Ureter (tissue), 1 donor: ENCODE measurements around the gene AGXT. TPM values are rescaled to one million over a fixed set of nuclear protein-coding genes. Genes with fewer than 3 reads are reported as not detected.

Experiments used
- DNase-seq: peaks from one replicate; pipeline ENCODE4 v3.0.0-alpha.2; 2020; ENCODE audit warnings: low spot score
- total RNA-seq: library from RNA; stranded (reverse); gene quantifications from one replicate; pipeline ENCODE4 v1.2.4, GENCODE V29; 2023
- donor health status: DM: yes; HTN: yes; CAD: no.

AGXT gene
- total RNA-seq, 1 donor from 2014 or later, result 0.31 TPM

GRCh38 chr2:240898108-240898730, 29.6 kb downstream of the AGXT start:
- DNase-seq, result peak; percentile 78

GRCh38 chr2:240898731-240899467, 30.3 kb downstream of the AGXT start:
- no peak for DNase-seq

GRCh38 chr2:240899468-240899865, 30.8 kb downstream of the AGXT start:
- DNase-seq, result no peak

DNA sequence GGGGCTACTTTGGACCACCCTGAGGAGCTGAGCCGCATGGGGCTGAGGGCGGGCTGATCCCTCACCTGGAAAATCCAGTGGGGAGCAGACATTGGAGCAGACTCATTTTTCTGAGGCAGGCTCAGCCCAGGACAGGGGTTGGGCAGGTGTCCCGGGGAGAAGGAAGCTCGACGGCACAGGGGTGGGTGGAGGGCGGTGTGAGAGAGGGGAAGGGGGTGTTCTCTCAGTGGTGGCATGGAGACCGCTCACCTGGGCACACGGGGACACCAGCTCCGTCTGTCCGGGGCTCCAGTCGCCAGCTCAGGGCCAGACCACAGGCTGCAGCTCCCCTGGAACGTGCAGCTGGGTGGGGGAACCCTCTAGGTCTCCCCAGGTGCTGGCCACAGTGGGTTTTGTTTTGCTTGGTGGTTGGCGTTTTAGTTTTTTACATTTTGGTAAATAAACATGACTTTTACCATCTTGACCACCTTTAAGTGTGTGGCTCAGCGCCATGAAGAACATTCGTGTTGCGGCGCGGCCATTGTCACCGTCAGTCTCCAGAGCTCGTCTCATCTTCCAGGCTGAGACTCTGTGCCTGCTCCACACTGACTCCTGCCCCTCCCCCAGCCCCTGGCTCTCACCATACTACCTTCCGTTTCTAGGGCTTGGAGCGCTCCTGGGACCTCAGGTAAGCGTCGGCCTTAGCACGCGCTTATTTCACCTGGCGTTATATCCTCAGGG, 31.7 kb downstream of the AGXT start:
- no peak for DNase-seq

- DNase-seq, result no peak
Observed at GRCh38 chr2:240901986-240902614, 33.5 kb downstream of the AGXT start.

- DNase-seq, result no peak
Observed at GRCh38 chr2:240902615-240903041, 34.0 kb downstream of the AGXT start.

- no peak for DNase-seq
Observed at GRCh38 chr2:240903191-240904060, 34.8 kb downstream of the AGXT start.

DNA sequence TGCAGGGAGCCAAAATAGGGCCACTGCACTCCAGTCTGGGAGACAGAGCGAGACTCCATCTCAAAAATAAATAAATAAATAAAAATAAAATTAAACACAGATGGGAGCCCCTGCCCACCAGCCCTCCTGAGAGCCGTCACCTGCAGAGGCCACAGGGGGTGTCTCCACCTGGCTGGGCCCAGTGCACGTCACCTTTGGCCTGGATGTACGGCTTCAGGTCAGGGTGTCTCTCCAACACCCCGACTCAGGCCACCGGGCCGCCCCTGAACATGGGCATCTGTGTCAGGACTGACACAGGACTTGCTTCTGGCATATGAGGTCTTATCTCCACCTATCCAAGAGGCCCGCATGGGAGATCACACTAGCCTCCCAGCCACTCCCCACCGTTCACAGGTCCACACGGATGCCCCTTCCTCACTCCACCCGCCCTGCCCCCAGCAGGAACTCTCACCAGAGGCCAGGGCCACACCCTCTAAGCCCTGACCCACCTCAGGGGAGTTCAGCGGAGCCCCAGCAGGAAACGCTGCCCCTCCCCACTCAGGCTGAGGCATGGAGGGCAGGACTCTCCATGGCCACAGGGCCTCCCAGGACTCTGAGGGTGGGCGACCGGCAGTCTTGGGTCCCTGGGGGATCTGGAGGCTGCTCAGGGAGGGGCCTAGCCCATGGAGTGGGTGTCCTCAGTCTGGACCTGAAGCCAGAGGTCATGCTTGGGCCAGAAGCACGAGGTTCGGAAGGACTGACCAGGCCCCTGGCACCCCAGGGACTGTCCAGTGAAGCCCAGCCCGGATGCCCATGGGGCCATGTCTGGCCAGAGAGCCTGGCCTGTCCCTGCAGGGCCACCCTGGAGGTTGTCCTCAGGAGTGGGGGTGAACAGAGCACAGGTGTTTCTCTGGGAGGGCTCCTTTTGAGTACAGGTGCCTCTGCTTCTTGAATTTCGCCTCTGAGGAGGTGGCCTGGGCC, 35.9 kb downstream of the AGXT start:
- DNase-seq, result no peak

- no peak for DNase-seq
Observed at GRCh38 chr2:240905176-240905781, 36.7 kb downstream of the AGXT start.

GRCh38 chr2:240906141-240906910, 37.7 kb downstream of the AGXT start, which contains the start of gene CROCC2:
TSS of gene CROCC2 (plus strand) at chr2:240906336. CDS start at chr2:240906514, 178 bp downstream.
- DNase-seq, result no peak

DNA sequence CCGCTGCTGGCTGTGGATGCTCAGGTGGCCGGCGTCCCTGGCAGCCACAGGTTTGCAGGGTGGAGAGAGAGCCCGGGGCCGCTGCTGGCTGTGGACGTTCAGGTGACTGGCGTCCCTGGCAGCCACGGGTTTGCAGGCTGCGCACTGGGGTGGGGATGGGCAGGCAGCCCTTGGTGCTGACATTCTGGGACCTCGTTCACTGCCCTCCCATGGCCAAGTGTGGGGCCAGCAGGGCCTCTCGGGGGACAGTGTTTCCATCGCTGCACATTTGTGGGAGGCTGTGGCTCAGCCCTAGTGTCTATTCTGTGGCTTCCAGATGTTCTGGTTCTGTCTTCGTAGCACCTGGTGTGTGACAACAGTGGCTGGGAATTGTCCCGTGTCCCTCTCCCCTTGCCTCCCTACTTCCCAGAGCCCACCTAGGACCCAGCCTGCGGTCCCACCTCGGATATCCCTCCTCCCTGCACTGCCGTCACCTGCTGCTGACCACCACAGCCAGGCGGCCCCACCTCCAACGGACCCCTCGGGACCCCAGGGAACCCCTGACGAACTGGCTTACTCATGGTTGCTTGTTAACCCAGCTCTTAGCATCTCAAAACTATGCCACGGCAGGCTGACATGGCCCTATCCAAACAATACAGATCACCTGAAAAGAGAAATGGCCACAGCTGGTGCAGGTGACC, 38.4 kb downstream of the AGXT start:
- no peak for DNase-seq

- no peak for DNase-seq
Observed at GRCh38 chr2:240909216-240909974, 40.8 kb downstream of the AGXT start.

DNA sequence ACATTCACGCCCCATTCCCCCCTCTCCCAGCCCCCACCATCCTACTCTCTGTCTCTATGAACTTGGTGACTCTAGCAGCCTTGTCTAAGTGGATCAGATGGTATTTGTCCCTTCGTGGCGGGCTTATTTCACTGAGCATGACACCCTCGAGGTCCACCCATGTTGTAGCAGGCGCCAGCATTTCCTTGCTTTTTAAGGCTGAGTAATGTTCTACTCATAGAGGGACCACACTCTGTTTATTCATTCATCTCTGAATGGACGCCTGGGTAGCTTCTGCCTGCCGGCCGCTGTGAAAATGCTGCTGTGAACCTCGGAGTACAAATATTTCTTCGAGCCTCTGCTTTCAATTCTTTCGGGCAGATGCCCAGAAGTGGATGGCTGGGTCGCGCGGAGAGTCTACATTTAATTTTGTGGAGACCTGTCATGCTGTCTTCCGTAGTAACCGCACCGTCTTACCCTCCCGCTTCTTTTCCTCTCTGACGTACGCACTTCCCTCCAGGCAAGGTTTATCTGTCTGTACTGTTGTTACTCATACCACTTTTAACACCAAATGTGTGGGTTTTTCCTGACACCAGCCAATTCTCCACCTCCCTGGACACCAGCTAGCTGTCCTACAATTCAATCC, 43.1 kb downstream of the AGXT start:
- DNase-seq, result no peak

DNA sequence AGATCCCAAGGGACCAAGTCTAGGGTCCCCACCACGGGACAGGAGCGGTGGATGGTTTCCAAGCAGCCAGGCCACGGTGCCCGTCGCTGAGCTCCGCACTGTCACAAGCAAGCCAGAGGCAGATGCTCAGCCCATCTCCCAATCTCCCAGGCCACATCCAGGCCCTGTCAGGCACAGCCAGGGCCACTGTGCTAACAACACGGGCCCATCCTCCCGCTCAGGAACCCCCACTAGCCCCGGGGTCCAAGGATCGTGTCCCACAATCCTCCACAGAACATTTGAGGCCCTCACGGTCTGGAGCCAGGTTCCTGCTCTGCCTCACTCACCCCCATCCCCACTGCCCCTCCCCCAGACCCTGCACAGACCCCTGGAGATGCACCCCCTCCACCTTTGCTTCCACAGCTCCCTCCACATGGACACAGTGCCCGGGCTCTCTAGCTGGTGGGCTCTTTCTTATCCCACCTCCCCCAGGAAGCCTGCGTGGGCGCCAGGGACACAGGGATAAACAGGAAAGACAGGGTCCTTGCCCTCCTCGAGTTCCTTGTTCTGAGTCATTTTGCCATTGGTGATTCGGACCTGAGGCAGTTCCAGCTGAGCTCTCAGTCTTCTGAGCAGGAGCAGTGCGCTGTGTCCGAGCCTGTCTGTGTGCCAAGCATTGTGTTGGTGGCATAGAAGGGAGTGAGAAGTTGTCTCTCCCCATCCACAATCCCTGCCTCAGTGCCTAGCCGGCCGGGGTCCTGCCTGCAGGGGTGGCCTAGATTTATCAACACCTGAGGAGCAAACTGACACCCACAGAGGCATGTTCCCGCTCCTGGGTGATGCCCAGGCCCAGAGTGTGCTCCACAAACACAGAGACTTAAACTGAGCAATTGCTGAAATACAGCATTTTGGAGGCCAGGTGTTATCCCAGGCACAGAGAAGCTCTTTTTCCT, 44.5 kb downstream of the AGXT start:
- no peak for DNase-seq

DNA sequence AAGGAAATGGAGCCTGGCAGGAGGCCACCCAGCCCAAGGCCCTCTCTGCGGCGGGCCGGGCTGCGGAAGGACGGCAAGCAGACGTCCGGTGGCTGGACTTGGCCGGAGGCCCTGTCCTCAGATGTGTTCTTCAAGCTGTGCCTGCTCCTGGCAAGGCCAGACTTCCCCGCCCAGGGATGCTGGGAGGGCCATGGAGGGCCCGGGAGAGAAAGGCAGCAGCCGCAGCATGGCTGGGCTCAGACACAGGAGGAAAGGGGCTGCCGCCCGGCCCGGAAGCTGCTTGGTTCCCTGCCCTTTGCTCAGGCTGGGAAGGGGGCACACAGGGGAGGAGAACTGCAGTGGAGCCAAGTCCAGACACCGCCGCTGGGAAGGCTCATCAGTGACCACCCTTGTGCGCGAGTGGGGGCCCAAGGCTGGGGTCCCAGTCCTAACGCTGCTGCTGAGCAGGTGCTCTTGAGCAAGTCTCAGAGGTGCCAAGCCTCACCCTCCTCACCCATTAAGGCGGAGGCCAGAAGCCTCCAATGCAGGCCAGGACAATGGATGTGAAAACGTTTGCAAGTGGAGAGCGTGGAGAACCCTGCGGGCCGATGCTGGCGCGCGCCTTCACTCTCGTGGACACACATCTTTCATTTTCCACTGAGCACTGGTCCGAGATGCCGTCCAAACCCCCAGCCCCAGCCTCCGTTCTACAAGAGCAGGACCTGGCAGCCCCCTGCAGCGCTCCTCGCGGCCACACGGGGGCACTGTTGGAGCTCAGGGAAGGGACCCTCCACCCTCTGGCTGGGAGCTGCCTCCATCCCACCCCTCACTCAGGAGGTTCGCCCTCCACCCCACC, 45.4 kb downstream of the AGXT start:
- DNase-seq, result no peak
